GM19099 (cell line): ENCODE measurements around the gene LAMB4.

Experiments
- POLR2A ChIP-seq: IDR thresholded peaks from 3 replicates; pipeline ENCODE4 v1.6.1; 2011; ENCODE audit warnings: low read depth; ENCODE audit not compliant: insufficient read length; ENCODE audit errors: extremely low read depth

Gene LAMB4

GRCh38 chr7:108086962-108087361 lies 43.2 kb downstream of the LAMB4 start:
- no peak for TF ChIP-seq POLR2A

- TF ChIP-seq POLR2A, result no peak
Measured at GRCh38 chr7:108086546-108086945, 43.6 kb downstream of the LAMB4 start.

- no peak for TF ChIP-seq POLR2A
Measured at GRCh38 chr7:108083980-108084379, 46.2 kb downstream of the LAMB4 start.

DNA sequence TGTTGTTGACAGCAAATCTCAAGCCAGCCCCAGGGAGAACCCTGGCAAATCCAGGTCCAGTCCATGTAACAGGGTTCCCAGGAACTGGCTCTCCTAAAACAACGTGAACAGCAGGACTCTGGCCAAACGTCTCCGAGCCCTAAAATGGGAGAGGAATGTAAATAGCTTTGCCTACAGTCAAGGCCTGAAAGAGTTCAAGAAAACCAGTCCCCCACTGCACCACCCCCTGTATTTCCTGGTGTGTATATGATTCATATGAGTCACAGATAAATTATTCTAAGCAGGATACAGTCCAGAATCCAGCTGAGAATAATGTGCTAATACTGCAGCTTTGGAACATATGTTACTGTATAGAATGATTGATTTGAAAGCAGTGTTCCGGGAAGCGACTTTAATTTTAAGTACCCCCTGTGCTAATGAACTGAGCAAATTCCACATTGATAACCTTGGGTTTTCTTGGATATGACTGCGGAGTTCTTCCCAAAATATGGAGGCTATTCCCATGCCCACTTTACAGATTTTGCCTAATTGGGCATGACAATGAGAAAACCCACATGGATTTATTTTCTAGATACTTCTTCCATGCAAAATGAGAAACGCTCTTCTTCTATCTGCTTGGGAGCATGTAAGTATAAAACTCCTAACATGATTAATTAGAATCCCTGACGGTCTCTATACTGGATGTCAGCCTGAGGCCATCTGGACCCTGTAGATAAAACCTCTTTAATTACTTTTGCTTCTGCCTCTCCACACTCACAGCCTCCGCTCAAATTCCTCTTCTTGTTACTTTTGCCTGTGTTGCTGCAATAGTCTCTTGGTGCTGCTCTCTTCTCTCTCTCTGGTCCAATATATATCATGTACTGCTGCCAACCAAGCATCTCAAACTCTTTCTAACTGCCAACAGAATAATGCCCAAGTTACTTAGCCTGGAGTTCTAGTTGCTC lies 50.2 kb downstream of the LAMB4 start:
- TF ChIP-seq POLR2A, result no peak

- TF ChIP-seq POLR2A, result no peak
Measured at GRCh38 chr7:108079276-108079647, 50.9 kb downstream of the LAMB4 start.

GRCh38 chr7:108078691-108079090 lies 51.5 kb downstream of the LAMB4 start:
- TF ChIP-seq POLR2A, result no peak

- no peak for TF ChIP-seq POLR2A
Measured at GRCh38 chr7:108078211-108078673, 51.9 kb downstream of the LAMB4 start.

DNA sequence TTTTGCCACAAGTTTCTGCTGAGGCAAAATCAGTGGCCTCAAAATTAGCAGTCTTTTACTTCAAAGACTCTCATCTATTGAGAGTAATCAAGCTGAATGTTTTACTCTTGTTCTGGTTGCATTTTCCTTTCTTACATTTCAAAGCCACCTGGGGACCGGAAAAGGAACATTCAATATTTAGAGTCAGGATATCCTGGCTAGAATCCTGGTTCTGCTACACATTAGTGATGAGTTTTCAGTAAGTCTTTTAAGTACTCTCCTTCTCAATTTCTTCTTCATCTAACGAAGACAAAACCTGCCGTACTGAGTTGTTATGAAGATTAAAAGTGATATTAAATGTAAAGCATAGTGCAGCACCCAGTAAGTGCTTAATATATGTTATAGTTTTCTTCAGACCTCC lies 52.5 kb downstream of the LAMB4 start:
- no peak for TF ChIP-seq POLR2A

- no peak for TF ChIP-seq POLR2A
Measured at GRCh38 chr7:108076156-108076555, 54.0 kb downstream of the LAMB4 start.

DNA sequence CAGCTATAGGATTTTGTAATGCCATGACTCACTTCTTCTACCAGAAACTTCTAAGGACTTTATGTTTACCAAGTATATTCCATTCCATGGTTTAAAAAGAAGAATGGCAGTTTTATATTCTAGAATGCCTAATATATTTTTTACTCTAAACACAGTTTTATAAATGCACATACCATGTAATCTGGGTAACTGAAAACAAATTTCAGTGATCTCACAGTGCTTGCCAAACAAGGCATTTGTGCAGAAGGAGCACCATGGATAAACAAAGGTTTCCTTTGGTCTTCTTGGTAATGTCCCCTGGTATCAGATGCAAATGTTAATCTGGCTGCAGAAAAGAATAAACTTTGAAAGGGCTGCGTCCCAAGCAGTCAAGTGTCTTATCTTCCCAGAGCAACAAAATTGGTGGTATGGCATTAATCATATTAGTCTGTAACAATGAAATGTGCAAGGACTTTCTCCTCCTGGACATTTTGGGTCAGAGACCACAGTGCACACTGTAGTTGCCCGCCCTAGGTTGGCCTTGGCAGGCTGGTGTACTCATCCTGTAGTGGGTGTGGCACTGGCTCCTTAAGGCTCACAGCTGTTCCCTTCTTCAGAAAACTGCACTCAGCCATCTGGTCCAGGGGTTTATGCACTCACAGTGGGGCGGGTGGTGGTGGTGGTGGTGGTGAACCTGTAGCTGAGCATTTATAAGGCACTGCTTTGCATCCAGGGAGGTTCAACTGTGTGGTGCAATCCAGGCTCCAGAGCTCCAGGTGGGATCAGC lies 56.7 kb downstream of the LAMB4 start:
- no peak for TF ChIP-seq POLR2A

DNA sequence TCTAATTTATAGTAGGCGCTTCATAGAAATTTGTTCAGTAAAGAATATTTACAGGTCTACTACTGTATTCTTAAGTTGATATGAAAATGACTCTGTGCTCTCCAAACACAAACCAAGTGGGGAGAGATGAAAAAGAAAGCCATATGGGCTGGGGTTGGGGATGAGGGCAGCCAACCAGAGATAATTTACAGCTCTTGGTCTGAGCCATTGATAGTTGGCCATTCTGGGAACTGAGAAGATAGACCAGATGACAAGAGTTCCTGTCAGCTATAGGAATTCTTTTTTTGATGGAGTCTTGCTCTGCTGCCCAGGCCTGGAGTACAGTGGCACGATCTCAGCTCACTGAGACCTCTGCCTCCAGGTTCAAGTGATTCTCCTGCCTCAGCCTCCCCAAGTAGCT lies 57.4 kb downstream of the LAMB4 start:
- TF ChIP-seq POLR2A, result no peak

GRCh38 chr7:108072116-108072515 lies 58.0 kb downstream of the LAMB4 start:
- TF ChIP-seq POLR2A, result no peak

- no peak for TF ChIP-seq POLR2A
Measured at GRCh38 chr7:108071551-108071950, 58.6 kb downstream of the LAMB4 start.

GRCh38 chr7:108069646-108070045 lies 60.5 kb downstream of the LAMB4 start:
- TF ChIP-seq POLR2A, result no peak

DNA sequence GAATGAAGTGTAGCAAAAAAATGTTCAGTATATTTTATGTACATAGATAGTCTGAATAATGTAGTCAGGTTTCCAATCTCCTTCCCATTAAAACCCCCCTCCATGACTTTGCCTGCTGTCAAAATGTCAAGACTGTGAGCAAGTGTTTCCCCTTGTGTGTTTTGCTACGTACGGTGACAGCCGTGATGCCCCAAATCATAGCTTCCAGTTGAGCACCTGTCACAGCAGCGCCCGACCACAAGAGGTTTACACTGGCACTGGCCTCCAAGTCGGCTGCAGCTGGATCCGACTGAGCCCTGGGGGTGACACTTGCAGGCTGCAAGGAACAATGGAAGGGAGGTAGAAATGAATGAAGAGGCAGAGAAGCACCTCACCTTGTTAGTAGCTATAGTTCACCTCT lies 62.3 kb downstream of the LAMB4 start:
- TF ChIP-seq POLR2A, result no peak

DNA sequence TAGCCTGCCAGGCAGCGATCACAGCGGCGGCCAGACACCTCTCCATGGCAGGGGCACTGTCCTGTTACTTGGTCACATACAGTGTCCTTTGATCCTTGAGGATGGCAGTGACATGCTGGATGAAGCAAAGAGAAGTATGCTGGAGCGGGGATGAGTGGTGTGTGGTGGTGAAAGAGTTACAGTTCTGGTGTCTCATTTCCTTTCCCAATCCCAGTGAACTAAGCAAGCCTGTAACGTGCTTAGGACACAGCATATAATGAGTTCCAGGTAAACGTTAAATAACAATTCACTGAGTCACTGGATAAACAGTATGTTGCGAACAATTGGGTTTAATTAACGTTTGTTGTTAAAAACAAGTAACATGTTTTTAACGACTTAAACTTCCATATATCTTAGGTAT lies 63.7 kb downstream of the LAMB4 start:
- no peak for TF ChIP-seq POLR2A
